GM10266 (cell line): ENCODE measurements around the gene PIP4K2B.
A peak's percentile ranks its signal among the peaks of the same experiment; 100 is the strongest.
"Not testable (repeated sequence)": the region's sequence is repeated elsewhere in the genome, so short reads cannot be mapped to it uniquely, and the experiment has no call there.

Experiments used
- DNase-seq: peaks from one replicate; pipeline ENCODE4 v3.0.0; 2012; ENCODE audit errors: extremely low spot score
- CTCF ChIP-seq: IDR thresholded peaks from 2 replicates; pipeline ENCODE4 v1.5.1; 2012; ENCODE audit warnings: mild to moderate bottlenecking, low read depth; ENCODE audit not compliant: control insufficient read depth, insufficient read depth; ENCODE audit errors: missing control alignments

PIP4K2B gene

GRCh38 chr17:38730526-38731379, 68.6 kb downstream of the PIP4K2B start:
- no peak for TF ChIP-seq CTCF
- no peak for DNase-seq

DNA sequence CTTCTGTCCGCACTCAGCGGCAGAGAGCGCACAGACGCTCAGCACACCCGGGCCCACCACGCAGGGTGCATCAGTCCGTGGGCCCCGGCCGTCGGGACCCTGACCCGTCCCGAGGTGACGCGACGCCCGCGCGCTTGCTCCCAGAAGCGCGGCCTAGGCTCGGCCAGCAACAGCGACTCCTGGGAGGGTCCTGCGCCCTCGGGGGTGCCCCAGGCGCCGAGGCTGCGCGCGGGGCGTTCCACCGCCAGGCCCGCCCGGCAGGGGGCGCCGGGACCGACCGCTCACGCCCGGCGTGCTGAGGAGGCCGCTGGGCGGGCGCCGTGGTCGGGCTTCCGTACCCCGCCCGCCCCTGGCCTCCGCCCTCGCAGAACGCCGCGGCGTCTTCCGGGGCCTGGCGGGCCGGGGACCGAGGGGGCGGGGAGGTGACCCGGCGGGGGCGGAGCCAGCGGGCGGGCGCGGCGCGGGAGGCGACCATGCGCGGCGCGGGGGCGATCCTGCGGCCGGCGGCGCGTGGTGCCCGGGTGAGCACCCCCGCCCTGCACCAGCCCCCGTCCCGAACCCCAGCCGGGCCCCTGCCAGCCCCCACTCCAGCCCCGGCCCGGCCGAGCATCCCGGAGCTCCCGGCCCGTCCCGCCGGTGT, 69.3 kb downstream of the PIP4K2B start, which contains the start of gene CISD3:
TSS of gene CISD3 (plus strand) at position 456 of the 640 bp plus-strand sequence. CDS start at position 474, 18 bp downstream.
- TF ChIP-seq CTCF, result peak; percentile 86
- peak; percentile 98 for DNase-seq

GRCh38 chr17:38729368-38729885, 69.9 kb downstream of the PIP4K2B start:
- TF ChIP-seq CTCF, result no peak
- no peak for DNase-seq

- no peak for DNase-seq
- TF ChIP-seq CTCF, result no peak
Observed at GRCh38 chr17:38728290-38728831, 71.0 kb downstream of the PIP4K2B start.

GRCh38 chr17:38727736-38728135, 71.6 kb downstream of the PIP4K2B start:
- no peak for TF ChIP-seq CTCF
- DNase-seq, result no peak

GRCh38 chr17:38726145-38726544, 73.2 kb downstream of the PIP4K2B start:
- not testable (repeated sequence) for DNase-seq

GRCh38 chr17:38725066-38725465, 74.3 kb downstream of the PIP4K2B start:
- TF ChIP-seq CTCF, result no peak
- no peak for DNase-seq
